Osteoblast (primary cell): ENCODE data around the gene HIKESHI. TPM values are rescaled to one million over a fixed set of nuclear protein-coding genes. Genes with fewer than 3 reads are reported as not detected.

Source experiments
- DNase-seq: peaks from one replicate; pipeline ENCODE4 v3.0.0; 2011; ENCODE audit warnings: low spot score, mixed read lengths; ENCODE audit not compliant: insufficient read length; ENCODE audit errors: missing footprints
- H2AFZ ChIP-seq: 2 replicates; pipeline ENCODE4 v1.6.0; 2011; ENCODE audit warnings: mild to moderate bottlenecking, low read length
- H3K27ac ChIP-seq: 2 replicates; pipeline ENCODE4 v1.5.1; 2011; ENCODE audit warnings: mild to moderate bottlenecking, low read depth, low read length, moderate library complexity
- H3K27me3 ChIP-seq: 2 replicates; pipeline ENCODE4 v1.6.0; 2012; ENCODE audit warnings: mild to moderate bottlenecking, control low read depth, inconsistent platforms, low read length, moderate library complexity; ENCODE audit not compliant: insufficient read depth
- H3K36me3 ChIP-seq: 2 replicates; pipeline ENCODE4 v1.5.1; 2011; ENCODE audit warnings: mild to moderate bottlenecking, low read length, control low read depth, moderate library complexity; ENCODE audit not compliant: insufficient read depth
- H3K4me1 ChIP-seq: 2 replicates; pipeline ENCODE4 v1.5.1; 2011; ENCODE audit warnings: mild to moderate bottlenecking, low read length, control low read depth, moderate library complexity; ENCODE audit not compliant: insufficient read depth
- H3K4me2 ChIP-seq: 2 replicates; pipeline ENCODE4 v1.6.0; 2011; ENCODE audit warnings: mild to moderate bottlenecking, low read length; ENCODE audit not compliant: insufficient read depth
- H3K4me3 ChIP-seq: fragments of 200-600 bp; sonication (generic); 3 replicates; pipeline ENCODE4 v1.5.1; 2012; ENCODE audit warnings: mild to moderate bottlenecking, low read length, inconsistent platforms; ENCODE audit not compliant: insufficient read depth
- H3K79me2 ChIP-seq: 2 replicates; pipeline ENCODE4 v1.6.0; 2012; ENCODE audit warnings: mild to moderate bottlenecking, low read length, control low read depth, inconsistent platforms; ENCODE audit not compliant: insufficient read depth
- H3K9me3 ChIP-seq: 2 replicates; pipeline ENCODE4 v1.5.1; 2011; ENCODE audit warnings: low read depth, low read length, control low read depth
- H4K20me1 ChIP-seq: 2 replicates; pipeline ENCODE4 v1.6.0; 2012; ENCODE audit warnings: mild to moderate bottlenecking, low read length, control low read depth; ENCODE audit not compliant: insufficient read depth
- CTCF ChIP-seq: IDR thresholded peaks from 2 replicates; pipeline ENCODE4 v1.5.1; 2011; ENCODE audit warnings: mild to moderate bottlenecking, low read depth, low read length, moderate library complexity; ENCODE audit errors: extremely low read depth
- total RNA-seq: library from RNA; depleted of rRNA; stranded (reverse); fragments of >200 nt; gene quantifications from 2 replicates; pipeline ENCODE4 v1.2.3, GENCODE V29; 2012

The HIKESHI gene
- total RNA-seq, 1 donor, result 65.9 TPM

- Histone ChIP-seq H2AFZ (no peak overlapping the region), H3K9me3 (no peaks in the 10 kb centered on the region), H3K36me3 (peaks cover 18% of the 10 kb centered on the region), H3K4me3 (no peak overlapping the region), H4K20me1 (peaks cover 3% of the 10 kb centered on the region), H3K4me2 (no peak overlapping the region), H3K27me3 (no peaks in the 10 kb centered on the region), H3K4me1 (no peaks in the 10 kb centered on the region), H3K27ac (no peak overlapping the region), H3K79me2 (peaks cover 37% of the 10 kb centered on the region)
- DNase-seq, result no peak
- no peak for TF ChIP-seq CTCF
Observed at GRCh38 chr11:86275493-86276370, 26.3 kb upstream of the HIKESHI start.

- Histone ChIP-seq H2AFZ (no peak overlapping the region), H3K4me3 (no peak overlapping the region), H3K27me3 (no peaks in the 10 kb centered on the region), H3K9me3 (no peaks in the 10 kb centered on the region), H3K36me3 (peaks cover 18% of the 10 kb centered on the region), H4K20me1 (peaks cover 3% of the 10 kb centered on the region), H3K4me2 (no peak overlapping the region), H3K27ac (no peak overlapping the region), H3K79me2 (peaks cover 26% of the 10 kb centered on the region), H3K4me1 (no peaks in the 10 kb centered on the region)
- TF ChIP-seq CTCF, result no peak
- DNase-seq, result no peak
Observed at GRCh38 chr11:86277741-86278140, 24.3 kb upstream of the HIKESHI start.

- Histone ChIP-seq H3K4me1 (no peaks in the 10 kb centered on the region), H3K36me3 (peaks cover 18% of the 10 kb centered on the region), H3K27ac (no peak overlapping the region), H4K20me1 (peaks cover 3% of the 10 kb centered on the region), H3K79me2 (peaks cover 23% of the 10 kb centered on the region), H3K27me3 (no peaks in the 10 kb centered on the region), H2AFZ (no peak overlapping the region), H3K9me3 (no peaks in the 10 kb centered on the region), H3K4me3 (no peak overlapping the region), H3K4me2 (no peak overlapping the region)
- TF ChIP-seq CTCF, result no peak
- DNase-seq, result no peak
Observed at GRCh38 chr11:86278226-86278625, 23.8 kb upstream of the HIKESHI start.

GRCh38 chr11:86279747-86280146, 22.3 kb upstream of the HIKESHI start:
- H3K36me3 ChIP-seq, result peaks cover 18% of the 10 kb centered on the region
- H2AFZ ChIP-seq, result no peak overlapping the region
- H3K9me3 ChIP-seq, result no peaks in the 10 kb centered on the region
- no peaks in the 10 kb centered on the region for H3K27me3 ChIP-seq
- H3K79me2 ChIP-seq, result peaks cover 11% of the 10 kb centered on the region
- TF ChIP-seq CTCF, result no peak
- no peak overlapping the region for H3K4me3 ChIP-seq
- H3K4me1 ChIP-seq, result no peaks in the 10 kb centered on the region
- H4K20me1 ChIP-seq, result peaks cover 3% of the 10 kb centered on the region
- no peak for DNase-seq
- H3K27ac ChIP-seq, result no peak overlapping the region
- H3K4me2 ChIP-seq, result no peak overlapping the region
